ENCODE measurements around the gene ROMO1.
"Not testable (repeated sequence)": the region's sequence is repeated elsewhere in the genome, so short reads cannot be mapped to it uniquely, and the experiment has no call there.

ROMO1 gene

GRCh38 chr20:35698298-35699126 is 693 bp upstream of the ROMO1 start:
- H3K9me3 ChIP-seq (ENCODE audit: control insufficient read depth, insufficient read depth, low read length), result no peaks in the 10 kb centered on the region
- H3K9ac ChIP-seq (ENCODE audit: low read depth, low read length), result peak overlapping the region; percentile 100
- peaks cover 4% of the 10 kb centered on the region; the same call in 1 of the 2 replicates for H3K36me3 ChIP-seq (ENCODE audit: insufficient read depth, low read length)
- peaks cover 6% of the 10 kb centered on the region for H3K4me1 ChIP-seq (ENCODE audit: insufficient read depth, low read length)

GRCh38 chr20:35699957-35700624 is 886 bp downstream of the ROMO1 start:
- Histone ChIP-seq H3K9ac (ENCODE audit: low read depth, low read length) (peak overlapping the region; percentile 100), H3K9me3 (ENCODE audit: control insufficient read depth, insufficient read depth, low read length) (no peaks in the 10 kb centered on the region), H3K36me3 (ENCODE audit: insufficient read depth, low read length) (peaks cover 12% of the 10 kb centered on the region), H3K4me1 (ENCODE audit: insufficient read depth, low read length) (peaks cover 6% of the 10 kb centered on the region)

GRCh38 chr20:35700625-35701148 is 1.5 kb downstream of the ROMO1 start:
- H3K4me1 ChIP-seq (ENCODE audit: insufficient read depth, low read length), result peaks cover 6% of the 10 kb centered on the region
- H3K9me3 ChIP-seq (ENCODE audit: control insufficient read depth, insufficient read depth, low read length), result no peaks in the 10 kb centered on the region
- H3K36me3 ChIP-seq (ENCODE audit: insufficient read depth, low read length), result peaks cover 12% of the 10 kb centered on the region
- H3K9ac ChIP-seq (ENCODE audit: low read depth, low read length), result 0 out of 2 replicates have a peak overlapping the region, but pooled peaks have one; percentile 100

GRCh38 chr20:35702051-35702823 is 3.0 kb downstream of the ROMO1 start:
- H3K4me1 ChIP-seq (ENCODE audit: insufficient read depth, low read length), result peaks cover 6% of the 10 kb centered on the region
- peaks cover 21% of the 10 kb centered on the region for H3K36me3 ChIP-seq (ENCODE audit: insufficient read depth, low read length)
- no peaks in the 10 kb centered on the region for H3K9me3 ChIP-seq (ENCODE audit: control insufficient read depth, insufficient read depth, low read length)
- no peak overlapping the region for H3K9ac ChIP-seq (ENCODE audit: low read depth, low read length)

- Histone ChIP-seq H3K36me3 (ENCODE audit: insufficient read depth, low read length) (peaks cover 21% of the 10 kb centered on the region), H3K9ac (ENCODE audit: low read depth, low read length) (no peak overlapping the region), H3K4me1 (ENCODE audit: insufficient read depth, low read length) (peaks cover 1% of the 10 kb centered on the region), H3K9me3 (ENCODE audit: control insufficient read depth, insufficient read depth, low read length) (no peaks in the 10 kb centered on the region)
These were observed 3.9 kb downstream of the ROMO1 start for GRCh38 chr20:35702824-35703695.

- Histone ChIP-seq H3K9ac (ENCODE audit: low read depth, low read length) (no peak overlapping the region), H3K9me3 (ENCODE audit: control insufficient read depth, insufficient read depth, low read length) (no peaks in the 10 kb centered on the region), H3K36me3 (ENCODE audit: insufficient read depth, low read length) (peaks cover 26% of the 10 kb centered on the region), H3K4me1 (ENCODE audit: insufficient read depth, low read length) (no peaks in the 10 kb centered on the region; the same call in 1 of the 2 replicates)
These were observed 5.5 kb downstream of the ROMO1 start for GRCh38 chr20:35704514-35705261.

GRCh38 chr20:35705894-35706293 is 6.7 kb downstream of the ROMO1 start:
- peaks cover 29% of the 10 kb centered on the region for H3K36me3 ChIP-seq (ENCODE audit: insufficient read depth, low read length)
- not testable (repeated sequence) for H3K9me3 ChIP-seq (ENCODE audit: control insufficient read depth, insufficient read depth, low read length); H3K9ac ChIP-seq (ENCODE audit: low read depth, low read length); H3K4me1 ChIP-seq (ENCODE audit: insufficient read depth, low read length)

- not testable (repeated sequence) for H3K9me3 ChIP-seq (ENCODE audit: control insufficient read depth, insufficient read depth, low read length); H3K9ac ChIP-seq (ENCODE audit: low read depth, low read length); H3K4me1 ChIP-seq (ENCODE audit: insufficient read depth, low read length)
- H3K36me3 ChIP-seq (ENCODE audit: insufficient read depth, low read length), result peaks cover 36% of the 10 kb centered on the region
These were observed 7.7 kb downstream of the ROMO1 start for GRCh38 chr20:35706591-35707529.

- H3K9me3 ChIP-seq (ENCODE audit: control insufficient read depth, insufficient read depth, low read length), result no peaks in the 10 kb centered on the region
- peaks cover 35% of the 10 kb centered on the region for H3K36me3 ChIP-seq (ENCODE audit: insufficient read depth, low read length)
- no peak overlapping the region for H3K9ac ChIP-seq (ENCODE audit: low read depth, low read length)
- no peaks in the 10 kb centered on the region for H3K4me1 ChIP-seq (ENCODE audit: insufficient read depth, low read length)
These were observed 9.3 kb downstream of the ROMO1 start for GRCh38 chr20:35708502-35708901.

GRCh38 chr20:35709259-35709658 is 10.1 kb downstream of the ROMO1 start:
- Histone ChIP-seq H3K9ac (ENCODE audit: low read depth, low read length) (no peak overlapping the region), H3K9me3 (ENCODE audit: control insufficient read depth, insufficient read depth, low read length) (no peaks in the 10 kb centered on the region), H3K36me3 (ENCODE audit: insufficient read depth, low read length) (peaks cover 41% of the 10 kb centered on the region), H3K4me1 (ENCODE audit: insufficient read depth, low read length) (no peaks in the 10 kb centered on the region)

GRCh38 chr20:35710039-35710438 is 10.8 kb downstream of the ROMO1 start:
- Histone ChIP-seq H3K36me3 (ENCODE audit: insufficient read depth, low read length) (peaks cover 36% of the 10 kb centered on the region), H3K9ac (ENCODE audit: low read depth, low read length) (no peak overlapping the region), H3K9me3 (ENCODE audit: control insufficient read depth, insufficient read depth, low read length) (no peaks in the 10 kb centered on the region), H3K4me1 (ENCODE audit: insufficient read depth, low read length) (no peaks in the 10 kb centered on the region)

- Histone ChIP-seq H3K4me1 (ENCODE audit: insufficient read depth, low read length) (no peaks in the 10 kb centered on the region), H3K9ac (ENCODE audit: low read depth, low read length) (no peak overlapping the region), H3K36me3 (ENCODE audit: insufficient read depth, low read length) (peaks cover 44% of the 10 kb centered on the region), H3K9me3 (ENCODE audit: control insufficient read depth, insufficient read depth, low read length) (no peaks in the 10 kb centered on the region)
These were observed 11.8 kb downstream of the ROMO1 start for GRCh38 chr20:35710884-35711587.

All from ES-I3 (cell line).